Measurements from ENCODE around the gene CNTNAP2. TPM values are rescaled to one million over a fixed set of nuclear protein-coding genes. Genes with fewer than 3 reads are reported as not detected.

Gene CNTNAP2
- total RNA-seq, 4 donors from 2014 or later, result 0.25 to 0.89 (median 0.30) TPM; not detected in 1

GRCh38 chr7:146455091-146455655 lies 338.6 kb downstream of the CNTNAP2 start:
- TF ChIP-seq CTCF (IDR thresholded peaks at IDR 0.05), result no peak
- no peak for TF ChIP-seq POLR2AphosphoS5 (IDR thresholded peaks at IDR 0.05)
- no peak for TF ChIP-seq EP300 (IDR thresholded peaks at IDR 0.05)
- TF ChIP-seq POLR2A (IDR thresholded peaks at IDR 0.05), result no peak
- H3K27me3 ChIP-seq, result no peaks in the 10 kb centered on the region
- DNase-seq (ENCODE audit: low spot score in 2 of 2), result no peak
- H3K4me1 ChIP-seq, result no peaks in the 10 kb centered on the region
- no peaks in the 10 kb centered on the region for H3K36me3 ChIP-seq
- WGBS, result 49% methylated on average over 2 of the region's 2 CpGs
- no peaks in the 10 kb centered on the region for H3K9me3 ChIP-seq
- no peak overlapping the region for H3K4me3 ChIP-seq
- H3K27ac ChIP-seq, result no peak overlapping the region

- Histone ChIP-seq H3K27me3 (no peaks in the 10 kb centered on the region), H3K9me3 (no peaks in the 10 kb centered on the region), H3K36me3 (no peaks in the 10 kb centered on the region), H3K4me1 (no peaks in the 10 kb centered on the region), H3K27ac (no peak overlapping the region), H3K4me3 (no peak overlapping the region)
- WGBS, result 70% methylated on average over 2 of the region's 2 CpGs
- no peak for DNase-seq (ENCODE audit: low spot score in 2 of 2)
- TF ChIP-seq EP300 (IDR thresholded peaks at IDR 0.05) (no peak), CTCF (IDR thresholded peaks at IDR 0.05) (no peak), POLR2A (IDR thresholded peaks at IDR 0.05) (no peak), POLR2AphosphoS5 (IDR thresholded peaks at IDR 0.05) (no peak)
These were observed 362.4 kb downstream of the CNTNAP2 start for GRCh38 chr7:146479040-146479439.

- no peaks in the 10 kb centered on the region for H3K36me3 ChIP-seq
- no peaks in the 10 kb centered on the region for H3K27me3 ChIP-seq
- H3K4me1 ChIP-seq, result no peaks in the 10 kb centered on the region
- TF ChIP-seq CTCF (IDR thresholded peaks at IDR 0.05), result no peak
- no peak for TF ChIP-seq POLR2AphosphoS5 (IDR thresholded peaks at IDR 0.05)
- TF ChIP-seq POLR2A (IDR thresholded peaks at IDR 0.05), result no peak
- no peak for TF ChIP-seq EP300 (IDR thresholded peaks at IDR 0.05)
- H3K27ac ChIP-seq, result no peak overlapping the region
- 47% methylated on average over 3 of the region's 3 CpGs for WGBS
- no peak overlapping the region for H3K4me3 ChIP-seq
- DNase-seq (ENCODE audit: low spot score in 2 of 2), result no peak
- H3K9me3 ChIP-seq, result peaks cover 3% of the 10 kb centered on the region
These were observed 369.9 kb downstream of the CNTNAP2 start for GRCh38 chr7:146486519-146486918.

GRCh38 chr7:146492017-146492416 lies 375.4 kb downstream of the CNTNAP2 start:
- TF ChIP-seq POLR2A (IDR thresholded peaks at IDR 0.05) (no peak), CTCF (IDR thresholded peaks at IDR 0.05) (no peak), POLR2AphosphoS5 (IDR thresholded peaks at IDR 0.05) (no peak), EP300 (IDR thresholded peaks at IDR 0.05) (no peak)
- 80% methylated on average over 4 of the region's 4 CpGs for WGBS
- Histone ChIP-seq H3K9me3 (peaks cover 3% of the 10 kb centered on the region), H3K36me3 (no peaks in the 10 kb centered on the region), H3K27ac (no peak overlapping the region), H3K4me3 (no peak overlapping the region), H3K27me3 (no peaks in the 10 kb centered on the region), H3K4me1 (no peaks in the 10 kb centered on the region)
- DNase-seq (ENCODE audit: low spot score in 2 of 2), result no peak

GRCh38 chr7:146494952-146495596 lies 378.5 kb downstream of the CNTNAP2 start:
- no peaks in the 10 kb centered on the region for H3K9me3 ChIP-seq
- H3K27me3 ChIP-seq, result no peaks in the 10 kb centered on the region
- H3K4me3 ChIP-seq, result no peak overlapping the region
- no peak overlapping the region for H3K27ac ChIP-seq
- DNase-seq (ENCODE audit: low spot score in 2 of 2), result no peak
- WGBS, result 73% methylated on average over 6 of the region's 6 CpGs
- no peaks in the 10 kb centered on the region for H3K36me3 ChIP-seq
- TF ChIP-seq POLR2A (IDR thresholded peaks at IDR 0.05) (no peak), POLR2AphosphoS5 (IDR thresholded peaks at IDR 0.05) (no peak), EP300 (IDR thresholded peaks at IDR 0.05) (no peak), CTCF (IDR thresholded peaks at IDR 0.05) (no peak)
- H3K4me1 ChIP-seq, result no peaks in the 10 kb centered on the region

Data from suprapubic skin (tissue), 4 donors.